GM10266 (cell line): Measurements from ENCODE around the gene EMC6.

Experiments
- DNase-seq: peaks from one replicate; pipeline ENCODE4 v3.0.0; 2012; ENCODE audit errors: extremely low spot score
- CTCF ChIP-seq: IDR thresholded peaks from 2 replicates; pipeline ENCODE4 v1.5.1; 2012; ENCODE audit warnings: mild to moderate bottlenecking, low read depth; ENCODE audit not compliant: control insufficient read depth, insufficient read depth; ENCODE audit errors: missing control alignments

Gene EMC6

GRCh38 chr17:3715296-3715695 is 46.7 kb downstream of the EMC6 start:
- DNase-seq: no peak
- TF ChIP-seq CTCF: no peak

- no peak for DNase-seq
Measured at GRCh38 chr17:3718201-3718600, 49.6 kb downstream of the EMC6 start.

GRCh38 chr17:3719265-3719664 is 50.7 kb downstream of the EMC6 start:
- no peak for TF ChIP-seq CTCF
- DNase-seq: no peak

More at GRCh38 chr17:3718201-3718600, 49.6 kb downstream of the EMC6 start:
- no peak for TF ChIP-seq CTCF
